Umbilical cord (tissue), 2 donors: Measurements from ENCODE around the gene ABHD17C. TPM values are rescaled to one million over a fixed set of nuclear protein-coding genes. Genes with fewer than 3 reads are reported as not detected.

Experiments
- DNase-seq: peaks from one replicate; pipeline ENCODE4 v3.0.0-alpha.2; 2015; ENCODE audit warnings: low spot score
- total RNA-seq: library from RNA; depleted of rRNA; stranded (reverse); fragments of >200 nt; gene quantifications from one replicate; pipeline ENCODE4 v1.2.3, GENCODE V29; 2014; ENCODE audit warnings: low replicate concordance; ENCODE audit not compliant: insufficient read depth

Gene ABHD17C
- total RNA-seq, 1 donor from 2014 or later, result 10.4 TPM

DNA sequence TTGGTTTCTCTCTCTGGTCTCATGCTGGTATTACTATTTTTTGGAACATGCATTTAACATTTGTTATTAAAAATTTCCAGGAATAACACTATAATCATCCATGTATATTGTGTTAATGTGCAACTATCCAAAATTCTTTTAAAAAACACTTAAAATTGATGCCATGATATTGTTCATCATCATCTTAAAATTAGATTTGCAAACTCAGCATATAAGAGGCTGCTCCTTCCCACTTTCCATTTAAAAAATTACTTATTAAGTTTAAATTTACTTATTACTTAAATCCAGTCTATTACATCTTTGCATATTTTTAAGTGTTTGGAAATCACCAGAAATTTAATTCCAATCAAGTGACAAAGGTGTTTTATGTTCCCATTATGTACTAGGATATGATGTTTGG is 5.8 kb upstream of the ABHD17C start:
- DNase-seq, result no peak

DNA sequence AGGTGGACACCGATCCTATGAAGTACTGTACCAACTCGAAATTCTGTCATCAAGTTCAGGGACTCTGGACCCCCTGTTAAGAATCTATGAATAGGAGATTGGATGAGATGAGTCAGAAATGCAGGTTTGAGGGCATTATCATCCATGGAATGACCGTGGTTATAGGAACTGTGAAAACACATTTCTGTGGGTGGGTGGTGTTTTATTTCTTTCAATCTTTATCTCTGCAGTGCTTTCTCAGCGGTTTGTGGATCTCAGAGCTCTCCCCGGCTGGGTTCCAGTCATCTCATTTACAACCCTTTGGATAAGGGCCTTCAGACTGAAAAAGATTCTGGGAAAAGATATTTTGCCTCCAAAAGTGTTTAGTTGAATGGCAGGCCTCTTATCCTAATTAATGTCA is 5.4 kb upstream of the ABHD17C start:
- DNase-seq, result peak; percentile 25

GRCh38 chr15:80691575-80691974 is 3.5 kb upstream of the ABHD17C start:
- no peak for DNase-seq

GRCh38 chr15:80693682-80694610 is 1.2 kb upstream of the ABHD17C start:
- peak; percentile 8 for DNase-seq

DNA sequence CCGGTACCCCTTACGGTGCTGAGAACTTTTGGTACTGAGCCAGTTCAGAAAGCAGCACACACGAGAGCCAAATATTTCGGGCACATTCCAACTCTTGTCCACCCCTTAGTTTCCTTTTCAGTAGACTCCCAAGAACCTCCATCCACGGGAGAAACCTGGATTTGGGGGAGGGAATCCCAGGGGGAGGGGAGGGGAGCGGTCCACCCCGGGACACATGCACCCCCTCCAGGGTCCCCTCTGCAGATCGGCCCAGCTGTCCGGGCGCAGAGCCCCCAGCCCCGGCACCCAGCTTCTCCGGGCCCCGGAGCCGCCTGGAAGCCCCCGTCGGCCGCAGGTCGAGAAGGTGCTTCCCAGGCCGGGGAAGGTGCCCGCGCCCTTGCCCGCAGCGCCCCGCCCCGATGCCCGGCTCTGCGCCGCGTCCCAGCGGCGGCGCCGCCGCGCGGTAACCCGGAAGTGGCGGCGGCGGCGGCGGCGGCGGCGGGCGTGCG is 455 bp upstream of the ABHD17C start:
- peak; percentile 38 for DNase-seq

GRCh38 chr15:80695911-80696661 is 976 bp downstream of the ABHD17C start:
- DNase-seq, result peak; percentile 2

DNA sequence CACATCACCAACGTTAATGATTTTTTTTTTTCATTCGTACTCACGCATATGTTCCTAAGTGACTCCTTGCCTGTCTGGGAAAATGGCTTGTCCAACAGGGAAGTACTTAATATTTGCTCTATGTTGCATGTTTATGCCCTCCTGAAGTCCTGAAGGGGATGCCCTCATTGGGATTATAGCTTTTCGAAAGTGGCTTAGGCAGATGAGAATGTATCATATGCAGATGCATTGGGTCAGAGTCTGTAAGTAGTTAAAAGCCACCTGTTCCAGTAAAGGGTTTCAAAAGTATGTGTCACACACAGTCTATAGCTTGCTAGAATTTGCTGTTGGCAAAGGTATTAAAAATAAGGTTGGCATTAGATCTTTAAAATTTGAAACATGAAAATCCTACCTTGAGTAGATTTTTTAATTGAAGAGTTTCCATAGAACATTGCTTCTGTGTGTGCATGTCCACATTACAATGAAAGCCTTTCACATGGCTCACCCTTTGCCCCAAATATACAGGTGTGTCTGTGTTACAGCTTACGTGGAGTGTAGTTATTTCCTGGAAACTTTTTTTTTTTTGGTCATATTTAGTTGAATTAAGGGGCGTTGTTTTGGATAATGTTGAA is 2.1 kb downstream of the ABHD17C start:
- no peak for DNase-seq

DNA sequence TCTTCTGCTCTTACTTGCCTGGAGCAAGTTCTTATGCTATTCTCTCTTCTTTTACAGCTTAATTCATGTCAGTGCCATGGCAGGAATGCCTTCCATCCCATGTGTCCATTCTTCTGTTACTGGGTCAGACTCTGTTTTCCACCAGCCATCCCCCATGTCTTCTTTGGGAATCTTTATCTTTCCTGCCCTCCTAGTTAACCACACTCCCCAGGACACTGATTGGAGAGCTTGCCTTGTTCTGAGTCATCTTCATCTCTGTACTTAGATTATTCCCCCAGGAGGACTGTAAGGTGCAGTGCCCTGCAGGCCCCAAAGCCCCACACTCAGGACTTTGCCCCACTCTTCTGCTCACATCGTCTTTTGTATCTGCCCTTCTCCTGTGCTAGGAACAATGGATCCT is 3.6 kb downstream of the ABHD17C start:
- DNase-seq, result no peak

DNA sequence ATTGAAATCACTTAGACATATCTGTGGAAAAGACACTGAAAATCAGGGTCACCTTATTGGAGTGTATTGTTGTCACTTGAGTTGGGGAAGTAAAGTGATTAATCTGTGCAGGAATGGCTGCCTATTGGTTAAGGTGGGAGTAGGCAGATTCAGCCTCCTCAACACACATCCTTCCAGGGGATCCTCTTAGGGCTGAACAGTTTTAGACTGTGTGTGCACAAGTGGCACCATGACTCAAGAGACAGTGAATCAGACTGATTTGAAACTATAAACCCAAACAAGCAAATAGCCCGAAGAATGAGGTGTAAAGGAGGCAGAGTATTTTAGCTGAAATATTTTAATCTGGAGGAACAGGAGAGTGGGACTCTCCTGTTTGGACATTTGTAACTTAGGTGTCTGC is 4.9 kb downstream of the ABHD17C start:
- DNase-seq, result no peak

DNA sequence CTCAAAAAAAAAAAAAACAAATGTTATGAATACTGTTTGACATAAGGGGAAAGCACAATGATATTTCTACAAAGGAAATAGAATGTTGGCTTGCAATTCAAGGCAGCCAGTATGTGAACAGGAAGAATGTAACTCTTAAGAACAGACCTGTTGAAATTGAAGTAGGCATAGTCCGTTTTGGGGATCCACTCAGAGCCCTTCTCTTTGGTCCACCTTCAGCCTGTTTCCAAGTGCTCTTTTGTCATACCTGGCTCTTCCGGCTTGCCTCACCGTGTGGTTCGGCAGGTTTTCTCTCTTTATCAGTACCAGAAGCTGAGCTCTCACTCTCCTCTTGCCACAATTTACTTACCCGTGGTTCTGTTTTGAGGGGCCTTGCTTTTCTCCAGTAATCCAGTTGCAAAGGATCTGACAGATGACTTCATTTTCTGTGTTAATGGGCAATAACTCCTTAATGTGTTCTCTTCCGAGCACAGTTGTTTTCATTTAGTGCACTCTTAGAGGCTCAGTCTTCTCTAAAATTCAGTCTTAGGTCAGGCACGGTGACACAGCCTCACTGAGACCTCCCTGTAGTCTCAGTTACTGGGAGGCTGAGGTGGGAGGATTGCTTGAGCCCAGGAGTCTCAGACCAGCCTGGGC is 6.7 kb downstream of the ABHD17C start:
- DNase-seq, result no peak

- DNase-seq, result peak; percentile 15
Observed at GRCh38 chr15:80703081-80703480, 8.0 kb downstream of the ABHD17C start.

DNA sequence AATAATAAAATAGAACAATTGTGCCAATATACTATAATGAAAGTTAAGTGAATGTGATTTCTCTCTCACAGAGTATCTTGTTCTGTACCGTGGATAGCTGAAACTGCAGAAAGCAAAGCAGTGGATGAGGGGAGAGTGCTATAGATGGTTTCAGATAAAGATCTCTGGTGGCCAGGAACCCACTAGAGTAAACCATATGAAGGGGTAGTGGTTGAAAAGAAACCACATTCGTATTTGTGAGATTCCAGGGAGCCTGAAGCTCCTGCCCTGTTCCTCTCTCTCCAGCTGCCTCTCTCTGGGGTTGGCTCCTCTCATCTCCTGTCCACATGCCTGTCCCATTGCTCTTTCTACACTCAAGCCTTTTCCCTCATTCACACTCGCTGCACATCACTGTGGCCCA is 8.9 kb downstream of the ABHD17C start:
- no peak for DNase-seq

- DNase-seq, result no peak
Observed at GRCh38 chr15:80706161-80706560, 11.1 kb downstream of the ABHD17C start.

DNA sequence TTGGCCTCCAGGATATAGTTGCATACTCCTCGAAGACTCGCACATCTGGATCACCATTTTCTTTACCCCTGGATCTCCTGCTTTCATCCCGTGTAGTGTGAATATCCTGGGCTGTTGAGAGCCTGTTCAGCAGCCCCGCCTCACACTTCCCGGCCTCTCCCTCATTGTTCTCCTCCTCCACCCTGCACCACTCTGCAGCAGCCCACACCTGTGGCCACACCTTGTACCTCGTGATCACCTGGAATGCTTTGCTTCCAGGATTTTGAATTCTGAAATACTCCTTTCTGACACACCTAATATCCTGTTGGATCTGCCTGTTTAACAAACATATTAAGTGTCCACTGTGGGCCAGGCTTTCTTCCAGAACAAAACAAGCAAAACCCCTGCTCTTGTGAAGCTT is 14.4 kb downstream of the ABHD17C start:
- DNase-seq, result no peak

- no peak for DNase-seq
Observed at GRCh38 chr15:80710635-80711554, 15.8 kb downstream of the ABHD17C start.

GRCh38 chr15:80711886-80712285 is 16.8 kb downstream of the ABHD17C start:
- DNase-seq, result no peak

DNA sequence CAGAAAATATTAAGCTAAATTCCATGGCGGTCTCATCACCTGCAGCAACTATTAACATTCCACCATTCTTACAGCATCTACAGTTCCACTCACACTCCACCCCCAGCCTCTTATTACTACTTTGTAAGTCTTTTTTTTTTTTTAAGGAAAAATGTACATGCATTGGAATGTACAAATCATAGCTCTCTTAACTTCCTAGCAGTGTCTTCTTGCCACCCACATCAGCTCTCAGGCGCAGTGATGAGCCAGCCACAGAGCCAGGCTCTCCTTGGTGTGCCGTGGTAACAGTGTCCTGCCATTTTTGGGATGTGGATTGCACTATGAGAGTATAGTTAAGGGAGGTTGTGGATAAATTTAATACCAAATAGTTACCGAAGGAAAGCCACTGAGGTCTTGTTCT is 17.8 kb downstream of the ABHD17C start:
- no peak for DNase-seq

DNA sequence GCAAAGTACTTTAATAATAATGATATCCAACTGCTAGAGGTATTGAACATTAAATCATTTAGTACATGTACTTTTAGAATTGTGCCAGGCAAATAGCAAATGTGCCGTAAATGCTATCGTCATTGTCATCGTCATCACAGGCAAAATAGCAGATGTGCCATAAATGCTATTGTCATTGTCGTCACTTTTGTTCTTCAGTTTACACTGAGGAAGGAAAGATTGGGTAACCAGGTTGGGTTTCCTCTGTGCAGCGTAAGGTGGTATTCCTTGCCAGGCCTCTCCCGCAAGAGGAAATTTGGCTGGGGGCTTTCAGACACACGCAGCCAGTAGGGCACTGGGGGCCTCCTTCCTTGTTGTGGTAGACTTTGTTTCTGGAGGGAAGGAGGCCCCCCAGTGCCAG is 26.4 kb downstream of the ABHD17C start:
- DNase-seq, result no peak

- no peak for DNase-seq
Observed at GRCh38 chr15:80722811-80723210, 27.7 kb downstream of the ABHD17C start.

GRCh38 chr15:80727196-80727595 is 32.1 kb downstream of the ABHD17C start:
- DNase-seq, result no peak

DNA sequence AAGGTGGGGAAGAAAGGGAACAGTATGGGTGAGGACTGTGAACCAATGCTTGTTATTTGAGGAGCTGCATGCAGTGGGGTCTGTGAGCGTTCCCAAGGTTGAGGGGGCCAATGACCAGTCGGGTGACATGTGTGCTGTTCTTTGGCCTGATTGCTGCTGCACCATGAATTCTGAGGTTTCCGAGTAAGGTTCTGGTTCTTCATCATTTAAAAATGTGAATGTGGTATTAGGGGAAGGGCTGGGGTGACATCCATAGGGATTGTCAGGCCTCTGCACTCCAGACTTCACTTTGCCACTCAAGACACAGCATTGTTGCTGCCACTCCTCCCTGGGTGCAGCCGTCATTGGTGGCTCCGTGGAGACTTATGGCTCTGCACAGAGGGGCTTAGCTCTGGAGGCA is 32.5 kb downstream of the ABHD17C start:
- DNase-seq, result no peak
